Measurements from ENCODE around the gene GALP. TPM values are rescaled to one million over a fixed set of nuclear protein-coding genes. Genes with fewer than 3 reads are reported as not detected.
A peak's percentile ranks its signal among the peaks of the same experiment; 100 is the strongest.
"Not testable (repeated sequence)": the region's sequence is repeated elsewhere in the genome, so short reads cannot be mapped to it uniquely, and the experiment has no call there.

The GALP gene
- total RNA-seq, 1 experiment from 2014 or later: not detected

DNA sequence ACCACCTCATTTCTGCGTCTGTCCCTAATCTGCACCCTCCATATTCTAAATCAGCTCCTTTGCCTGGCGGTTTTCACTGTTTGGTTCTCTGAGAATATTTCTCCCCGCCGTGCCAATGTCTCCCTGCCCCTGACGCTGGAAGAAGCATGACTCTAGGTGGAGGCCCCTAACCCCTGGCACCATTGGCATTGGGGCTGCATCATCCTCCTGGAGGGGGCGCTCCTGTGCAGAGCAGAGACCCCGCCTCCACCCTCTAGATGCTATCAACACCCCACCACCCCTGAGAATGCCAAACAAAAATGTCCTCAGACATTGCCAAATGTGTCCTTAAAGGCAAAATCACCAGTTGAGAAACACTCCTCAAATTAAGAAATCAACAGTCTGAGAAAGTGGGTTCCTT lies 15.3 kb downstream of the GALP start:
- no peak overlapping the region for H3K4me3 ChIP-seq (ENCODE audit: insufficient read depth, low read depth, low read length)
- no peaks in the 10 kb centered on the region for H3K27me3 ChIP-seq (ENCODE audit: control insufficient read depth, insufficient read depth, low read length)
- DNase-seq: peak; percentile 65
- no peaks in the 10 kb centered on the region for H3K36me3 ChIP-seq (replicated peaks; ENCODE audit: control insufficient read depth, insufficient read depth, low read length)

DNA sequence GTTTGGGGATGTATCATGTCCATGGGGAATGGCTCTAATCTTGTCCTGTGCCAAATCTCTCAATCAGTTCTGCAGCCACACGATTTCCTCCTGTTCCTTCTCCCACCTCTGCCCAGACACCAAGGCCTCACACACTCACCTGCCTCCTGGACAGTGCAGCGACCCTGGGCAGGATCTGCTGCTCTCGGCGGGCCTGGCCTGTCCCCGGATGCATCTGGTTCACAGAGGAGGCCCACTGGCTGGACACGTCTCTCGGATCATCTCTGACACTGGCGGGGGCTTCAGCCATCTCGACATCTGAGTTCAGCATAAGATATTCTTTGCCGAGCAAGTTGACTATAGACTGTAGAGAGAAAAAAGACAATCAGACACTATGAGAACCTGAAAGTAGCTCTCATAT lies 15.9 kb downstream of the GALP start:
- no peaks in the 10 kb centered on the region for H3K27me3 ChIP-seq (ENCODE audit: control insufficient read depth, insufficient read depth, low read length)
- no peak for DNase-seq
- no peak overlapping the region for H3K4me3 ChIP-seq (ENCODE audit: insufficient read depth, low read depth, low read length)
- no peaks in the 10 kb centered on the region for H3K36me3 ChIP-seq (replicated peaks; ENCODE audit: control insufficient read depth, insufficient read depth, low read length)

DNA sequence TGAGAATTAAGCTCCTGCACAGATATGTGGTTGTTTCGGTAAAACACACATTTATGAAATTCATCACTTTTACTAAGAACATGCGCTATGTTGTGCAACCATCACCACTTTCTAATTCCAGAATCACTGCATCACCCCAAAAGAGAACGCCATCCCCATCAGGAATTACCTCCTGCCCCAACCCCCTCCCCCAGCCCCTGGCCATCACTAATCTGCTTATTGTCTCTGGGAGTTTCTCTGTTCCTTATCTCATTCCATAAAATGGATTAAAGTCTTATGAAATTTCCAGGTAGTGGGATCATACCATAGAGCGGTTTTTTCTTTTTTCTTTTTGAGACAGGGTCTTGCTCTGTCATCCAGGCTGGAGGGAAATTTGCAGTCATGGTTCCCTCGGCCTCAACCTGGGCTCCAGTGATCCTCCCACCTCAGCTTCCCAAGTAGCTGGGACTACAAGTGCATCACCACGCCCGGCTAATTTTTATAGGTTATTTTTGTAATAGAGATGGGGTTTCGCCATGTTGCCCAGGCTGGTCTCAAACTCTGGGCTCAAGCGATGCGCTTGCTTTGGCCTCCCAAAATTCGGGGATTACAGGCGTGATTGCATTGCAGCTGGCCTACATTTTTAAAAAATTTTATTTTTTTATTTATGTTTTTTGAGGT lies 18.3 kb downstream of the GALP start:
- Histone ChIP-seq H3K4me3 (ENCODE audit: insufficient read depth, low read depth, low read length) (no peak overlapping the region), H3K36me3 (replicated peaks; ENCODE audit: control insufficient read depth, insufficient read depth, low read length) (no peaks in the 10 kb centered on the region), H3K27me3 (ENCODE audit: control insufficient read depth, insufficient read depth, low read length) (no peaks in the 10 kb centered on the region)
- no peak for DNase-seq

DNA sequence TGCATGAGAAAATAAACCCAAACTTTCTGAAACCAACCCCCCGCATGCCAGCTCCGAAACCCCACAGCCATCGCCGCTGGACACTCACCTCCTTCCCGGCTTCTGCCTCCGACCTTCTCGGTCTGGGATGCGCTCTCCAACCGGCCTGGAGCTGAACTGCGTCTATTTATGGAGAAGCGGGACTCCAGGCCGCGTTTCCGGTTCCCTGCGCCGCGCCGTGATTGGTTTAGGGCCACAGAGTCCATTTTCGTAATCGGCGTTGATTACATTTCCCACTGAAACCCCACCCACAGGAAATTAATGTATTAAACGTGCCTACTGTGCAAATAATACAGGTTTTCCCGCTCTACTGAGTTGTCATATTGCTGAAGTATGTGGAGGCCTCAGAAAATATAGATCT lies 21.8 kb downstream of the GALP start, which contains the start of gene ZSCAN5B:
Gene ZSCAN5B (minus strand): TSS at position 138 of the 400 bp plus-strand sequence. CDS start 4,731 bp downstream, outside the sequence.
- H3K4me3 ChIP-seq (ENCODE audit: insufficient read depth, low read depth, low read length); H3K36me3 ChIP-seq (replicated peaks; ENCODE audit: control insufficient read depth, insufficient read depth, low read length); DNase-seq; H3K27me3 ChIP-seq (ENCODE audit: control insufficient read depth, insufficient read depth, low read length): not testable (repeated sequence)

DNA sequence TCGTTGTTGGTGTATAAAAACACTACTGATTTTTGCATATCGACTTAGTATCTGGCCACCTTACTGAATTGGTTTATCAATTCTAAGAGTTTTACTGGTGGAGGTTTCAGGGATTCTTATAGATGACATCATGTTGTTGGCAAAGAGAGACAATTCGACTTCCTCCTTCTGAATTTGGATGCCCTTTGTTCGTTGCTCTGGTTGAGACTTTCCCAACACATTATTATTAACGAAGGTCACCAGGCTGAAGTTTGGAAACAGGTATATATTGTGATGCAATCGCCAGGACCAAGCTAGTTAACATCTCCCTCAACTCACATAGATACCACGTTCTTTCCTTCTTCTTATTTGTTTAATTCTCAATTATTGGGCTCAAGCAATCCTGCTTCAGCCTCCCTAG lies 23.9 kb downstream of the GALP start:
- no peak for DNase-seq
- Histone ChIP-seq H3K36me3 (replicated peaks; ENCODE audit: control insufficient read depth, insufficient read depth, low read length) (no peaks in the 10 kb centered on the region), H3K4me3 (ENCODE audit: insufficient read depth, low read depth, low read length) (no peak overlapping the region), H3K27me3 (ENCODE audit: control insufficient read depth, insufficient read depth, low read length) (no peaks in the 10 kb centered on the region)

DNA sequence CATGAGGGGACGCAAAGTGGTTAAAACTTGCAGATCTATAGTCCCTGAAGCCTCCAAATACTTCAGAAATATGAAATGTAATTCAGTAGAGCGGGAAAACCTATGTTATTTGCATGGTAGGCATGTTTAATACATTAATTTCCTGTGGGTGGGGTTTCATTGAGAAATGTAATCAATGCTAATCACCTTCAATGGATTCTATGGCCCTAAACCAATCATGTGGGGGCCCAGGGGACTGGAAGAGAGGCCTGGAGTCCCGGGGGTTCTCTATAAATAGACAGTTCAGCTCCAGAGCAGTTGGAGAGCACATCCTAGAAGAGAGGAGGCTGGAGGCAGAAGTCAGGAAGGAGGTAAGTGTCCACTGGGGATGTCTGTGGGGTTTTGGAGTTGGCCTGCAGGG lies 26.2 kb downstream of the GALP start, which contains the start of gene ZSCAN5C:
Gene ZSCAN5C (plus strand): TSS at position 301 of the 400 bp plus-strand sequence. CDS start 3,641 bp downstream, outside the sequence.
- DNase-seq: no peak
- no peak within 1 kb of the TSS for H3K4me3 ChIP-seq (ENCODE audit: insufficient read depth, low read depth, low read length)
- H3K36me3 ChIP-seq (replicated peaks; ENCODE audit: control insufficient read depth, insufficient read depth, low read length): no peaks in the 10 kb centered on the region
- H3K27me3 ChIP-seq (ENCODE audit: control insufficient read depth, insufficient read depth, low read length): no peaks in the 10 kb centered on the region

DNA sequence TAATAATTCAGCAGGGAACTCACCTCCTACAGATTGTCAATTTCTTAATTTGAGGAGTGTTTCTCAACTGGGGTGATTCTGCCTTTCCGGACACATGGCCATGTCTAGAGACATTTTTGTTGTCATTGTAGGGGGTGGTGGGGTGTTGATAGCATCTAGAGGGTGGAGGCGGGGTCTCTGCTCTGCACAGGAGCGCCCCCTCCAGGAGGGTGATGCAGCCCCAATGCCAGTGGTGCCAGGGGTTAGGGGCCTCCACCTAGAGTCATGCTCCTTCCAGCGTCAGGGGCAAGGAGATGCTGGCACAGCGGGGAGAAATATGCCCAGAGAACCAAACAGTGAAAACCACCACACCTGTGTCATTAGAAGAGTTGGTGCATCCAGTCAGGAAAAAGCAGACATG lies 31.8 kb downstream of the GALP start:
- not testable (repeated sequence) for DNase-seq; H3K27me3 ChIP-seq (ENCODE audit: control insufficient read depth, insufficient read depth, low read length); H3K4me3 ChIP-seq (ENCODE audit: insufficient read depth, low read depth, low read length); H3K36me3 ChIP-seq (replicated peaks; ENCODE audit: control insufficient read depth, insufficient read depth, low read length)

DNA sequence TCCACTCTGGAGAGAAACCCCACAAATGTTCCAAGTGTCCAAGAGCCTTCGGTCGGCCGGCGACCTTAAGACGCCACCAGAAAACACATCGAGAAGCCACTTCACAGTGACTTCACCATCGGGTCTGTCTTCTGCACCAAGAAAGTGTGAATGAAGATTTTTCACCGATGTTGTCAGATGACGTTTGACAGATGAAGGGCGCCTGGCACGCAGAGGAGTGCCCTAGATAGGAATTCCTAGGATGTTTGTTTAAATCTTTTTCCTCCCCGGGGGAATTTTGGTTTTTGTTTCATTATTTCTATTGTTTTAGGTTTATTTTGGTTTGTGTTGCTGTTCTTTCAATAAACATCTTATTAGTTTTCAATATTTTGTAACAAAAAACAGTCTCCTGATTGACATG lies 33.3 kb downstream of the GALP start:
- Histone ChIP-seq H3K4me3 (ENCODE audit: insufficient read depth, low read depth, low read length) (no peak overlapping the region), H3K27me3 (ENCODE audit: control insufficient read depth, insufficient read depth, low read length) (no peaks in the 10 kb centered on the region)
- no peak for DNase-seq

DNA sequence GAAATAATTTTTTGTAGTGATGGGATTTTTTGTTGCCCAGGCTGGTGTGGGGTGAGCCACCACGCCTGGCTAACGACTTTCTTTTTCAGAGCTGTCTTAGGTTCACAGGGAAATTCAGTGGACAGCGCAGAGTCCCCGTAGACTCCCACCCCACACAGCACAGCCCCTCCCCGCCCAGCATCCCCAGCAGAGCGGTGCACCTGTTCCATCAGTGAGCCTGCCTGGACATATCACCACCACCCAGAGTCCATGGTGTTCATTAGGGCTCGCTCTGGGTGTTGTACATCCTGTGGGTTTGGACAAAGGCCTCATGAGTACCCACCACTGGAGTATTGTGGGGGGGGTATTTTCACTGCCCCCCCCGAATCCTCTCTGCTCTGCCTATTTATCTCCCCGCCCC lies 34.2 kb downstream of the GALP start:
- not testable (repeated sequence) for H3K4me3 ChIP-seq (ENCODE audit: insufficient read depth, low read depth, low read length); DNase-seq

More for the DNA sequence above, 33.3 kb downstream of the GALP start:
- H3K36me3 ChIP-seq (replicated peaks; ENCODE audit: control insufficient read depth, insufficient read depth, low read length): no peaks in the 10 kb centered on the region

DNA sequence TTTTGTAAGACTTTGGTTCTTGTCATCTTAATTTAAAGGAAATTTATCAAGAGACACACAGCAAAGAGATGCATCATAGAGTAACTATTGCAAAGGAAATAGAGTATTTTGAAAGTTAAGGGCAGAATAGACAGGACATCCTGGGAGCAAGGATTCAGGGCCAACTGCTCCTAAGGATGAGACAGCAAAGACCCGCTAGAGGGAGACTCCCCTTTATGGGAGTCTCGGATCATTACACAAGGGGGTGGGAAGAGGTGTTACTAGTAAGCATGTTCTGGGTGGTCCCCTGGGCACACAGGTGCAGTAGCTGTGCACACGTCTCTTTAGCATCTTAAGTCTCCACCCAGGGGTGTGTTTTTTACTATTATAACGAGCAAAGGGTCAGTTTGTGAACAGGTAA lies 35.9 kb downstream of the GALP start:
- Histone ChIP-seq H3K36me3 (replicated peaks; ENCODE audit: control insufficient read depth, insufficient read depth, low read length) (no peaks in the 10 kb centered on the region), H3K27me3 (ENCODE audit: control insufficient read depth, insufficient read depth, low read length) (no peaks in the 10 kb centered on the region), H3K4me3 (ENCODE audit: insufficient read depth, low read depth, low read length) (no peak overlapping the region)
- peak; percentile 57 for DNase-seq

More for the DNA sequence above, 34.2 kb downstream of the GALP start:
- not testable (repeated sequence) for H3K36me3 ChIP-seq (replicated peaks; ENCODE audit: control insufficient read depth, insufficient read depth, low read length); H3K27me3 ChIP-seq (ENCODE audit: control insufficient read depth, insufficient read depth, low read length)

DNA sequence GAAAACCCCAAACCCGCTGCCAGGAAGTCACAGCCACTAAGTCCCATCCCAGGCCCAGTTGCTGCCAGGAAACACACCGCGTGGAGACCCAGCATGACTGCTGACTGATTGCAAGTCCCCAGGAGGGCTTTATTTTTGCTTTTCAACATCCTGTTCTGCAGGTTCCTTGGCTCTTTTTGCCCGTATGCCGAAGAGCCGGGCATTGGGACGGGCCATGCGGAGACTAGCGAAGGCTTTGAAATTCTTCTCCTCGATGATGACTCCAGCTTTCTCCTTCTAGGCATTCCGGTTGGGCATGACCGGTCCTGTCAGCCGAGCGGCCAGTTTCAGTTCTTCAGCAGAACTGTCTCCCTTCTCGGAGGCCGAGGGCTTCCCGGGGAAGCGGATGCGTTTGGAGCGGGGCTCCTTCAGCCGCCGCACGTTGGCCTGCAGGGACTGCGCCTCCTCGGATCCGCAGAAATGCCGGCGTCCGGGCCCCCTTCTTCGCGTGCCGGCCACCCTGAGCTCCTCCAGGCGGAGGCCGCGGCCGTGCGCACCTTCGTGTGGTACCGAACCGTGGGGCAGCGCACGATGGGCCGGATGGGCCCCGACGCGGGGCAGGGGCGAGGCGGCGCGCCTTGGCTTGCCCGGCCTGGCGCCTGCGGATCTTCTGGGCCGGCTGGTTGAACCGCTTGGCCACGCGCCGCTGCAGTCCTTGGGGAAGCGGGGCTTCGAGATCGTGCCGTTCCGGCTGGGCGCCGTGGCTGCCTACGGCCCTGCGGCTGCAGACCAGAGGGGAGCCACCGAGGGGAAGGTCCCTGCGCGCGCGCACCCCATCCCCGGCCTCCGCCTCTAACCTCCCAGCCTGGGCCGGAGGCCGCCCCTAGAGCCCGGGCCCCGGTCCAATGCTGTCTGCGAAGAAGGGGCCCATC lies 41.5 kb downstream of the GALP start:
- Histone ChIP-seq H3K36me3 (replicated peaks; ENCODE audit: control insufficient read depth, insufficient read depth, low read length) (no peaks in the 10 kb centered on the region), H3K27me3 (ENCODE audit: control insufficient read depth, insufficient read depth, low read length) (peaks cover 1% of the 10 kb centered on the region; the same call in 1 of the 2 replicates), H3K4me3 (ENCODE audit: insufficient read depth, low read depth, low read length) (peak overlapping the region; percentile 27)
- DNase-seq: peak; percentile 88

DNA sequence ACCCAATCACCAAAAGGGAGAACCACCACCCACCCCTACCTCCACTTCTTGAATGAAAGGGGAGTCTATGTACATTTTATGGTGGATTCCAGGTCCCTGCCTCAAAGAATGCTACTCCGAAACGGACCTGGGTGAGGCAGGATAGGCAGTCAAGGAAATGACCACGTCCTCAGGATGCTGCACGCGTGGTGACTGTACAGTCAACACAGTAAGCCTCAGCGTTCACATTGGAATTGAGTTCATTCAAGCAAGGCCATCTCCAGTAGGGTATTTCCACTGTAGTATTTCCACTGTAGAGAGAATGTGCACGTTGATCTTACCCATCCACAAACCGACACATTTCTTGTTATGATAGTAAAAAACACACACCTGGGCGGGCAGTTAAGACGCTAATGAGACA lies 43.2 kb downstream of the GALP start:
- no peak overlapping the region for H3K4me3 ChIP-seq (ENCODE audit: insufficient read depth, low read depth, low read length)
- H3K27me3 ChIP-seq (ENCODE audit: control insufficient read depth, insufficient read depth, low read length): peaks cover 1% of the 10 kb centered on the region; the same call in 1 of the 2 replicates
- no peak for DNase-seq
- H3K36me3 ChIP-seq (replicated peaks; ENCODE audit: control insufficient read depth, insufficient read depth, low read length): no peaks in the 10 kb centered on the region

DNA sequence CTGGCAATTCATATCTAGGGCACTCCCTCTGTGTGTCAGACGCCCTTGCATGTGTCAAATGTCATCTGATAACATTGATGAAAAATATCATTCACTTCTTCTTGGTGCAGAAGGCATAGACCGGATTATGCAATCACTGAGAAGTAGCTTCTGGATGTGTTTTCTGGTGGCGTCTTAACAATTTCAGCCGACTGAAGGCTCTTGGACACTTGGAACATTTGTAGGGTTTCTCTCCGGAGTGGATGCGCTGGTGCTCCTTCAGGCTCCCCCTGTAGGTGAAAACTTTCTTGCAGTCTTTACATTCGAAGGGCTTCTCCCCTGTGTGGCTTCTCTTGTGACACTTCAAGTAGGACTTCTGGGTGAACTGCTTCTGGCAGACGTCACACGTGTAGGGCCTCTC lies 45.6 kb downstream of the GALP start:
- DNase-seq: peak; percentile 63
- not testable (repeated sequence) for H3K4me3 ChIP-seq (ENCODE audit: insufficient read depth, low read depth, low read length); H3K36me3 ChIP-seq (replicated peaks; ENCODE audit: control insufficient read depth, insufficient read depth, low read length); H3K27me3 ChIP-seq (ENCODE audit: control insufficient read depth, insufficient read depth, low read length)

DNA sequence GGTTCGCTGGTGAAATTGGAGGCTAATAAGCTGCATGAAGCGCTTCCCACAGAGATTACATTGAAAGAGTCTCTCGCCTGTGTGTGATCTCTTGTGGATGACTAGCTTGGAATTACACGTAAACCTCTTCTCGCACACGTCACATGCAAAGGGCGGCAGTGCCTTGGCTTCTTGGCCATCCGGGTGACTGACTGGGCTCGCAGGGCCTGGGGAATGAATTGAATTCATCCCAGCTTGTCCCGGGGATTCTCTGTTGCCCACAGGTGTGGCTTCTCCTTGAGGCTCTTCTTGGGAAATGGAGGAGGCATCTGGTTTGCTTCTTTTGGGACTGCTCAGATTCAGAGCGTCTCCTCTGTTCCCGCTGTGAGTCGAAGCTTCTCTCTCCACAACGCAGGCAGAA lies 46.0 kb downstream of the GALP start:
- no peaks in the 10 kb centered on the region for H3K36me3 ChIP-seq (replicated peaks; ENCODE audit: control insufficient read depth, insufficient read depth, low read length)
- DNase-seq: no peak
- no peak overlapping the region for H3K4me3 ChIP-seq (ENCODE audit: insufficient read depth, low read depth, low read length)
- peaks cover 1% of the 10 kb centered on the region; the same call in 1 of the 2 replicates for H3K27me3 ChIP-seq (ENCODE audit: control insufficient read depth, insufficient read depth, low read length)

DNA sequence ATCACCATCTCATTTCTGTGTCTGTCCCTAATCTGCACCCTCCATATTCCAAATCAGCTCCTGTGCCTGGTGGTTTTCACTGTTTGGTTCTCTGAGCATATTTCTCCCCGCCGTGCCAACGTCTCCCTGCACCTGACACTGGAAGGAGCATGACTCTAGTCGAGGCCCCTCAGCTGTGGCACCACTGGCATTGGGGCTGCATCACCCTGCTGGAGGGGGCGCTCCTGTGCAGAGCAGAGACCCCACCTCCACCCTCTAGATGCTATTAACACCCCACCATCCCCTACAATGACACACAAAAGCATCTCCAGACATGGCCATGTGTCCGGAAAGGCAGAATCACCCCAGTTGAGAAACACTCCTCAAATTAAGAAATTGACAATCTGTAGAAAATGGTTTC lies 47.1 kb downstream of the GALP start:
- DNase-seq: peak; percentile 76
- no peaks in the 10 kb centered on the region for H3K36me3 ChIP-seq (replicated peaks; ENCODE audit: control insufficient read depth, insufficient read depth, low read length)
- no peak overlapping the region for H3K4me3 ChIP-seq (ENCODE audit: insufficient read depth, low read depth, low read length)
- H3K27me3 ChIP-seq (ENCODE audit: control insufficient read depth, insufficient read depth, low read length): no peaks in the 10 kb centered on the region; the same call in 1 of the 2 replicates

Measured in H7 (cell line).